HG03565 (cell line): ENCODE data around the gene PECR.
A peak's percentile ranks its signal among the peaks of the same experiment; 100 is the strongest.
"Not testable (repeated sequence)": the region's sequence is repeated elsewhere in the genome, so short reads cannot be mapped to it uniquely, and the experiment has no call there.

Source experiments
- ATAC-seq: cut with Tn5 transposase; IDR thresholded peaks from one replicate; pipeline ENCODE4 v1.9.1; 2021; ENCODE audit warnings: mild to moderate bottlenecking, moderate library complexity; ENCODE audit not compliant: unreplicated experiment

The PECR gene

DNA sequence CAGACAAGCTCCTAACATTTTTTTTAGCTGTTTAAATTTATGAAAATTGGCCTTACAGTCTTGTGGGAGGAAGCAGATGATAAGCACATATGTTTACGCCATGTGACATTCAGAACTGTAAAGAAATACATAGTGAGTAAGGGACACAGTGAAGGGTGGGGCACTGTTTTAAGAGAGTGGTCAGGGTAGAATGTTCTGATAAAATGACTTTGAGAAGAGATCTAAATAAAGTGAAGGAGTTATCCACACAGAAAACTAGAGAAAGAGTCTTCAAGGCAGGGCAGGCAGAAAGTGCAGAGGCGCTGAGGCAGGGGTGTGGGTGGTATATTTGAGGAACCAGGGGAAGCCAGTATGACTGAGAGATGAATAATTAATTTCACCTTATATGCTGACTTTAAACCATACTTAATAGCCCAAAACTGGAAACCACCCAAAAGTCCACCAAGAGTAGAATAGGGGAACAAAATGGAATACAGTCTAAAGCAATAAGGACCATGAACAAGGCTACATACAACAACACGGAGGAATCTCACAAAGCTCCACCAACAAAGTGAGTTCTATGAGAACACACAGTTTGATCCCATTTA, 76.8 kb downstream of the PECR start:
- peak; percentile 34 for ATAC-seq

DNA sequence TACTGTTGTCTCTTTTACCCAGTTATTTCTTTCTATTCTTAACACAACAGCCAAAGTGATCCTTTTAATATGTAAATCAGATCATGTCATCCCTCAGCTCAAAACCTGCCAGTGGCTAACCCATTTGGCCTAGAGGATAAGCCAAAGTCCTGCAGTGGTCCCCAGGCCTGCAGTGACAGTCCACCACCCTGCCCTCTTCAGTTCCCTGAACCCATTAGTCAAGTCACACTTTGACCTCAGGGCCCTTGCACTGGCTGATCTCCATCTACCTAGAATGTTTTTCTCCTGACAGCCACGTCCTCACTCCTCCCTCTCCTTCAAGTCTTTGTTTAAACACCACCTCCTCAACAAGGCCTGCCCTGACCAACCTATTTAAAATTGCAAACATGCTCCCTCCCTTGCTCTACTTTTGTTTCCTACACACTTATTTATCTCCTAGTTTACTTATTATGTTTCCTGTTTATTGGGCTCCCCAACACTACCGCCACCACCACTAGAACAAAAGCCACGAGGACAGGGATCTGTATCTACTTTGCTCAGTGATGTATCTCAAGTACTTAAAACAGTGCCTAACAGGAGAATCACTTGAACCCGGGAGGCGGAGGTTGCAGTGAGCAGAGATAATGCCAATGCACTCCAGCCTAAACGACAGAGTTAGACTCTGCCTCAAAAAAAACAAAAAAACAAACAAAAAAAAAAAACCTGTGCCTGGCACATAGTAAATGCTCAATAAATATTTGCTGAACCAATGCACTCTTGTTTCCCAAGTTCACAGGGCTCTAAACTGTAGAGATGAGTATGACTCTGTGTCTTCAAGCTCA, 77.5 kb downstream of the PECR start:
- no peak for ATAC-seq

DNA sequence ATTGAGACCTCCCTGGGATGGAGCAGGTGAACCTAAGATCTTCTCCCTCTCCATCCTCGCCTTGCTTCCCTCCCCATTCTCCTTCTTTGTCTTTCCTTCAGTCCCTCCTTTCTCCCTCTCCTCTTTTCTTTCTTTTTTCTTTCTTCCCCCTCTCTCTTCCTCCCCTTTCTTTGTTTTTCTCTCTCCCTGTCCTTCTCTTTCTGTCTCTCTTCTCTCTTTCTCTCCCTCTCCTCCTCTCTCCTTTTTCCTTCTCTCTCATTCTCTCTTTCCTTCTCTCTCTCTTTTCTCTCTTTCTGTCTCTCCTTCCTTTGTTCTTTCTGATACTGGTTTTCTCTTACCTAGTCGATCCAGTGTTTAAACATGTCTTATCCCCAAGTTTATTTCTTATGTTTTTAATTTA, 78.9 kb downstream of the PECR start:
- ATAC-seq, result no peak

- no peak for ATAC-seq
Observed at GRCh38 chr2:216002101-216002678, 79.4 kb downstream of the PECR start.

GRCh38 chr2:216001216-216002100, 80.2 kb downstream of the PECR start:
- ATAC-seq, result no peak

DNA sequence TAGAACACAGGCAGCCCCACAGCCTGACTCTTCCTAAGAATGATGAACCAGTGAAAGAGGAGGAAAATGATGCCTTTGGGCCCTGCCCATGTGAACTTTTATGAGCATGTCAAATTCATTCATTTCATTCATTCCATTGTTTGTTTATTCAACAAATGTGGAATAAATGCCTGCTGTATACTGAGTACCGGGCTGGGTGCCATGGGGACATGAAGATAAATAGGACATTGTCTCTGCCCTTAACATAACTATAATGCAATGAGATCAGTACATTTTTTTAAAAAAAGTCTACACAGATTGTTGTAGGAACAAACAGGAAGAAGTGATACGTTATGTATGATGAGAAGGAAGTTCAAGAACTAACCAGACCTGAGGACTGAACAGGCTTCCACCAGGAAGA, 83.0 kb downstream of the PECR start:
- no peak for ATAC-seq

GRCh38 chr2:215997219-215997618, 84.4 kb downstream of the PECR start:
- ATAC-seq, result no peak

GRCh38 chr2:215994911-215995310, 86.7 kb downstream of the PECR start:
- no peak for ATAC-seq

- not testable (repeated sequence) for ATAC-seq
Observed at GRCh38 chr2:215988556-215989207, 92.9 kb downstream of the PECR start.
